HG03103 (cell line): Measurements from ENCODE around the gene FOXD4.
"Not testable (repeated sequence)": the region's sequence is repeated elsewhere in the genome, so short reads cannot be mapped to it uniquely, and the experiment has no call there.

Experiments
- ATAC-seq: cut with Tn5 transposase; IDR thresholded peaks from one replicate; pipeline ENCODE4 v1.9.1; 2021; ENCODE audit warnings: low read depth; ENCODE audit not compliant: unreplicated experiment

The FOXD4 gene

DNA sequence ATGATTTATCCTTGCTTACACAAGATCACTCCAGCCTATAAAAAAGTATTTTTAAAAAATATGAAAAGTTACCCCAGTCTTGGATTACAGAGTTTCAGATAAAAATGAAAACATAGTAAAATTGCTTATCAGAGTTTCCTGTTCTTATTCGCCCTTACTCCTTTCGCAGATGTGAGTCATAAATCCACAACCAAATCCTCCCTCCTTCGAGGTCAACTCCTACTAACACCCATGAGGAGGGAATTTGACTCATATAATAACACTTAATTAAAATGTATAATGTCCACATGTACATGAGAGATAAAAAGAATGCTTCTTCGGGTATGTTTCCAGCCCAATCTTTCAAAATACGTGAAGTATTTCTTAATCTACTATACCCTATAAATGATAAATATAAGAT is 23.9 kb downstream of the FOXD4 start:
- not testable (repeated sequence) for ATAC-seq

DNA sequence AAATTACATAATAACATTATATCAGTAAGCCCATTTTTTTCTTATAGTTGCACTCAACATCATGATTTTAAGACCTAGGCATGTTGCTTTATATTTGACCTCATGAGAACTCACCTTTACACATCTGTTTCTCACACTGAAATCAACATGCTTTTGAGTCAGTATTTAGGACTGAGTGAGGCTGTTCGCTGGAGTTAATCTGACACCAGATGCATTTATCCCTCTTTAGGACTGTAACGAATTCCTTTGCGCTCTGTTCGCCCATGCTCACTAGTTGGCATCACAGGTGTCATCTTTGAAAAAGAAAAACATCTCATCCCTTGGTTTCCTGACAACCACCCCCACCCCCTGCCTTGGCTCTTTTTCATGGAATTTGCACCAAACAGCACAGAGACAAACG is 24.3 kb downstream of the FOXD4 start:
- ATAC-seq: not testable (repeated sequence)

DNA sequence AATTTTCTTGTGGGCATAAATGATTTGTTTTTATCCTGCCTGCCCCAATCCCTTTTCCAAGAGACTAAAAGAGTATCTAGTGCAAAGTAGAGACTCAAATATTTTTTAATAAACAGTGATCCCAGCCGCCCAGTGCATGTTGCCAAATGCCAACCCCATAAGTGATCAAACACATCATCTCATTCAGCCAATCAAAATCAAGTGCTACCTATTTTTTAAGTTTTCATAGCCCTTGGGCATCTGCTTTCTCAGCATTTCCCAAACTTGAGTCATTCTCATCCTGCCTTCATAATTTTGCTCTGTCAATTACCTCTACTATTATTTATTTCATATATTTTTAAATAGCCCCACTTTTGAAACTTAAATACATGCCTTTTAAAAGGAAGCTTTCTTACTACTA is 27.4 kb downstream of the FOXD4 start:
- not testable (repeated sequence) for ATAC-seq

DNA sequence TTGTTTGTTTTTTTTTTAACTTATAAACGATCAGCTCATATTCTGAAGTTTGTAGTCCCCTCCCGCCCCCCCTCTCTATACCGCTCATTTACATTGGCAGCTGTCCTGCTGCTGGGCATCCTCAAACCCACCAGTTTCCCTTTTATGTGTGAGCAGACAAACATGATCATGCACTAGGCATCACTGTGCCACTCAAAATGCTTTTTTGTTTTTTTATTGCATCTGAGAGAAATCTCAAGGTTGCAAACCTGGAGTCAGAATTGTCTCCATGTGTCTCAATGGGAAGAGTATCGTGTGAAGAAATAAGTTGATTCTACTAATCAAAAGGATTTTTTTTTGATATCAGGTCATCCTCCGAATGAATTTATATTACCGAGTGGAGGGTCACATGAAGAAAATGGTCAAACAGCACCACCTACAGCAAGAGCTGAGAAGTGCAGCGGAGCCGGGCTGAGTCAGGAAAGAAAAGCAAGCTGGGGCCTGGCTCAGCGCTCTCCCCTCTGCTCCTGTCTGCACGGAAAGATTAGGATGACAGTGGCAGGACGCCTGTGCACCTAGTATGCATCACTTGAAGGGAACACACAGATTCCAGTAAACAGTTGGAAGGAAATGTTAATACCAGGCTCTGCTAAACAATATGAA is 29.7 kb downstream of the FOXD4 start:
- ATAC-seq: peak; percentile 87

DNA sequence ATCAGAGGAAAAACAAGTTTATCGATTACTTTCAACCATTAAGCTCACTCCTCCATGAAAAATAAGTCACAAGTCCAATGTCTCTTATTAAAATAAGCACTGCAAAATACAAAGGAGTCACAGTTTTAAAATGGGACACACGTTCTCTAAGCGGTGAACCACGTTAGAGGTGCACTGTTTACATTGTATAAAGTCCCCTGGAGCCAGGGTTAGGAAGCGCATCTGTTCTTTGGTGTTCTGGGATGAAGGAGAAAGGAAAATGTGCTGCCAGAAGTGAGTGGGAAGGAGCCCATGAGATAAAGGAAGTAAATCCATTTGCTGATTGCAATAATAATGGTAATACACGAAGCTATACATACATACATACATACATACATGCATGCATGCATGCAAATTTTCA is 30.4 kb downstream of the FOXD4 start:
- not testable (repeated sequence) for ATAC-seq

DNA sequence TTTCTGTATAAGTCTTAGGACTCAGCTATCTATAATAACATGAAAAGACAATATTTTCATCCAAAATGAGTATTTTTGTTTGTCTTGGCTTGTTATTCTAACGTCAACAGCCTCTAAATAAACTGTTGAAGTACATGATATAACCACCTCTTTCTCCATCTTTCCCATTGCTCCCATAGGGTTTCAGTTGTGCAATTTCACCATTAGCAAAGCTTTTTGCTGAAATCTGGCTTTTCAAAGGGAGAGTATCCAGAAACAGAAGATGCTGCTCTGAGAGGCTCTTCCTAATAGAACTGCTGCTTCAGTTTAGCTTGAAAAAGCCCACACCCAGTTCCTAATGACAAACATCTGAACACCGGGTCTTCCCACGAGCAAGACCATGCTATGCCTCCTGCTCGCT is 31.1 kb downstream of the FOXD4 start:
- ATAC-seq: not testable (repeated sequence)

DNA sequence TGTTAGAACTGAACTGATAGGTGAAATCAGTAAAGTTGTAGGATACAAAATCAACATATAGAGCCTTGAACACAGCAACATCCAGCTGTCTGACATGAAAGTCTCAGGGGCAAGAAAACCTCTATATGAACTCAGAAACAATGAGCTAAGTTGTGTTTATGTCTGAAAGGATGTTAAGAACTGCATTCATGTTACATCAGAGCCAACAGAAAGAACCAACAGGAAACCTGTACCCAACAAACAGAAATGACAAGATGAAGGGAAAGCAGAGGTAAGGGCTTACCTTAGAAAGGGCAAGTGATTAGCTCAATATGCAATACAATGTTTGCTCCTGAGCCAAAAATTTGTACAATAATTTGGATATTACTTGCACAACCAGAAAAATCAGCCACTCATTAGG is 31.5 kb downstream of the FOXD4 start:
- ATAC-seq: not testable (repeated sequence)

DNA sequence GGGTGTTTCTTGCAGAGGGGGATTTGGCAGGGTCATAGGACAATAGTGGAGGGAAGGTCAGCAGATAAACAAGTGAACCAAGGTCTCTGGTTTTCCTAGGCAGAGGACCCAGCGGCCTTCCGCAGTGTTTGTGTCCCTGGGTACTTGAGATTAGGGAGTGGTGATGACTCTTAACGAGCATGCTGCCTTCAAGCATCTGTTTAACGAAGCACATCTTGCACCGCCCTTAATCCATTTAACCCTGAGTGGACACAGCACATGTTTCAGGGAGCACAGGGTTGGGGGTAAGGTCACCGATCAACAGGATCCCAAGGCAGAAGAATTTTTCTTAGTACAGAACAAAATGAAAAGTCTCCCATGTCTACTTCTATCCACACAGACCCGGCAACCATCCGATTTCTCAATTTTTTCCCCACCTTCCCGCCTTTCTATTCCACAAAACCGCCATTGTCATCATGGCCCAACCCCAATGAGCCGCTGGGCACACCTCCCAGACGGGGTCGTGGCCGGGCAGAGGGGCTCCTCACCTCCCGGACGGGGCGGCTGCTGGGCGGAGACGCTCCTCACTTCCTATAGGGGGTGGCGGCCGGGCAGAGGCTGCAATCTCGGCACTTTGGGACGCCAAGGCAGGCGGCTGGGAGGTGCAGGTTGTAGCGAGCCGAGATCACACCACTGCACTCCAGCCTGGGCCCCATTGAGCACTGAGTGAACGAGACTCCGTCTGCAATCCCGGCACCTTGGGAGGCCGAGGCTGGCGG is 35.1 kb downstream of the FOXD4 start:
- ATAC-seq: not testable (repeated sequence)

DNA sequence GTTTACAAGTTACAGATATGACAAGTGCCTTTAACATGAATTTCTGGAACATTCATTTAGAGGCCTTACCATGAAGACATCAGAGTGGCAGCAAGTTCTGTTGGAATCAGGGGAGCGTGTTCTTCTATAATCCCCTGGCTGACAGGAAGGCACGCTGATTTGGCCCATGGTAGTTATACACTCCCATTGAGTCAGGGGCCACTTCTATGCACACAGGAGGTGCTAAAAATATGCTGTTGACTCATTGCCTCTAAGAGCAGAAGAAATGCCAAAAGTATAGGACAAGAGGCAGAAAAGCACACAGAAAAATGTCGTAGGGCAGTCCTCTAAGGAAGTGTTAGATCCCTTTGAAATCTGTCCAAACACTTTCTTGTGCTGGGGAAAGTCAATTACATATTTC is 39.9 kb downstream of the FOXD4 start:
- not testable (repeated sequence) for ATAC-seq

DNA sequence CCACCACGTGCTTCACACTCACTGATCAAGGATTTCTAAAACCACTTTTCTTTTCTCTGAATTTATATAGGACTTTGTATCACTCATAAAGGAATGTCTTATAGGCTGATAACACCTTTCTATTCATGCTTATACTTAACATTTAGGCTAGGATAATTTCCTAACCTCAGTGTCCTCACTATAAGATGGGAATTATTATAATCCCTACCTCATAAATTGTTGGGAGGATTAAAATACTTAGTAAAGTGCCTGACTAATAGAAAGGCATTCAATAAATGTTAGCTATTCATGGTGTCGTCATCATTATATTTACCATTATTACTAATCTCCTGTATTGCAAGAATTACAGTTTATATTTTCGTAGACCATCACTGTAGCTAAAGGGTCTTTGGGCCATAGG is 41.8 kb downstream of the FOXD4 start:
- ATAC-seq: not testable (repeated sequence)

DNA sequence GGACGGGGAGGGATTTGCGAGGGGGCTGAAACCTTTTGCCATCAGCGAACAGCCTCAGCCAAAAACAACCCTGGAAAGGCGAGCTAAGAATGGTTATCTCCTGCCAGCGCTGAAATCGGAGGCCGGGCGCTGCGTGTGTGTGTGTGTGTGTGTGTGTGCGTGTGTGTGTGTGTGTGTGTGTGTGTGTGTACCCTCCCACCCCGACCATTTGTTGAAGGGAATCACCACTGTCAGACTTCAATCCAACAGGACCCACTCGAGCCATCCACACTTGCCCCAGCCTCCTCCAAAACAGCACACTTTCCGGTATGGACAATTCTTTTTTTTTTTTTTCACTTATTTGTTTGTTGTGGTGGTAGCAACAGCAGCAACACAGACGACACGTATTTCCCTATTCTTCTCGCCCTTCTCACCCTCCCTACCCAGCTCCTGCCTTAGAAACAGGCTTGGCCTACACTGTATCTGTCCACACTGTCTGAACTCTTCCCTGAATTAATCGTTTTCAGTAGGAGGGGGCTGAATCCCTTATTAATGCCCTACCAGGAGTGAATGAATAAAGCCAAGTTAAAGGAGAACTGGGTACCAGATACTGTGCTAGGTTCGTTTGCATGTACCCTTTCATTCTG is 44.2 kb downstream of the FOXD4 start:
- ATAC-seq: not testable (repeated sequence)

DNA sequence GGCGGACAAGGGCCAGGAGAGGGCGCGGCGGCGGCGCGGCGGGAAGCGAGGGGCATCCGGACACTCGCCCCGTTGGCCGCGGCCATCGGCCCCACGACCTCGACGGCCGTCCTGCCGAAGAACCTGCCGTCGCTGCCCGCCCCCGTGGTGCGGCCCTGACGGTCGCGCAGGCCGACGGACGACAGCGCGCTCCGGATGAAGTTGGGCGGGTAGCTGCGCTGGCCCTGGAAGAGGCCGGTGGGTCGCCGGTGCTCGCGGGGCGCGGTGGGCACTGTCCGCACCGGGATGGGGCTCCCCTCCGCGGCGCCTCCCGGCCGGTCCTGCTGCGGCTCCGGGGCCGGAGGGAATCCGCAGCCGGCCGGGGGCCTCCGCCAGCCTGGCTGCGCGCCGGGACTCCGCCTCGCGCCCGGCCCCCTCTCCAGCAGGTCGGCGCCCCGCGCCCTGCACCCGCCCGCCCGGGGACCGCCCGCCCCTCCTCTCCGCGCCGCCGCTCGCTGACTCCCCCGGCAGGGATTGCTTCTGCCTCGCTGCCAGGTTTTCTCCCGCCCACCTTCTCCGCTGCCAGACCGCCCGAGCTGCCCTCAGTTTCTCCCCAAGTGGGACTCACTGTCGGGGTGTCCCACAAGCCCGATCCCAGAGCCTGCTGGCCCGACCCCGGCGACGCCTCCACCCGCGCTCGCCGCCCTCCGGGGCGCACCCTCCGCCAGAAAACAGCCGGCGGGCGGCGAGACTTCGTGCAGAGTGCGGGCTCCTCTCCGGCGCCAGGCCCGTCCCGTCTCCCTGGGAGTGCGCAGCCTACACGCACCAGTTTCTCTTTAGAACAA is 44.9 kb downstream of the FOXD4 start:
- not testable (repeated sequence) for ATAC-seq
